ENCODE data around the gene FADS1.
A peak's percentile ranks its signal among the peaks of the same experiment; 100 is the strongest.

The FADS1 gene

DNA sequence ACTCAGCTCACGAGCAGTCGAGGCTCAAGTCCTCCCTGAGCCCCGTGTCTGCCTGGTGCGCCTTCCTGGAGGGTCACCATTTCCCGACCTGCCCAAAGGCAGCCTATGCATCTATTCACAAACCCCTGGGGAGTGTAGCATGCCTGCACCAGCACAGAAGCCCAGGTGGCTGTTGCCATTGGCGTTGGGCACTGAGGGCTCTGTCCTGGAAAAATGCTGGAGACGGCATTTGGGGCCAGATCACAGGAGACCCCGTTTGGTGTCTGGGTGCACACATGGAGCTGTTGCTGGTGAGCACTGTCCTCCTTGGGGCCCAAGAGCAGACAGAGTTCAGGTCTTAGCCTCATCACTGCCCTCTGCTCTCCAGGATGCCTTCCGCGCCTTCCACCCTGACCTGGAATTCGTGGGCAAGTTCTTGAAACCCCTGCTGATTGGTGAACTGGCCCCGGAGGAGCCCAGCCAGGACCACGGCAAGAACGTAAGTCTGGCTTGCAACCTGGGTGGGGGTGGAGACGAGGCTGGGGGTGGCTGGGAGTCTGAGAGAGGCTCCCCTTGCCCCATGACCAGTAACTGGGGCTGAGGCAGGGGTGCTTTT lies 20.7 kb upstream of the FADS1 start:
- peaks cover 16% of the 10 kb centered on the region for H3K36me3 ChIP-seq (ENCODE audit: insufficient read depth, low read length)
- no peaks in the 10 kb centered on the region for H3K9me3 ChIP-seq (ENCODE audit: control insufficient read depth, insufficient read depth, low read length)
- no peak overlapping the region for H3K9ac ChIP-seq (ENCODE audit: low read depth, low read length)
- H3K4me1 ChIP-seq (ENCODE audit: insufficient read depth, low read length) = peaks cover 15% of the 10 kb centered on the region

DNA sequence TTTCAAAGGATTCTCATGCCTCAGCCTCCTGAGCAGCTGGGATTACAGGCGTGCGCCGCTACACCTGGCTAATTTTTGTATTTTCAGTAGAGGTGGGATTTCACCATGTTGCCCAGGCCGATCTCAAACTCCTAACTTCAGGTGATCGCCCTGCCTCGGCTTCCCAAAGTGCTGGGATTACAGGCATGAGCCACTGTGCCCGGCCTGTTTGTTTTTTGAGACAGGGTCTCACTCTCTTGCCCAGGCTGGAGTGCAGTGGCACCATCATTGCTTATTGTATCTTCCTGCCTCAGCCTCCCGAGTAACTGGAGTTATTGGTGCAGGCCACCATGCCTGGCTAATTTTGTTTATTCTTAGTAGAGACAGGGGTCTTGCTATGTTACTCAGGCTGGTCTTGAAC lies 19.4 kb upstream of the FADS1 start:
- peaks cover 16% of the 10 kb centered on the region for H3K36me3 ChIP-seq (ENCODE audit: insufficient read depth, low read length)
- no peak overlapping the region for H3K9ac ChIP-seq (ENCODE audit: low read depth, low read length)
- H3K4me1 ChIP-seq (ENCODE audit: insufficient read depth, low read length) = peaks cover 15% of the 10 kb centered on the region
- H3K9me3 ChIP-seq (ENCODE audit: control insufficient read depth, insufficient read depth, low read length) = no peaks in the 10 kb centered on the region

- H3K9ac ChIP-seq (ENCODE audit: low read depth, low read length) = no peak overlapping the region
Measured at GRCh38 chr11:61834278-61835048, 17.7 kb upstream of the FADS1 start.

GRCh38 chr11:61833926-61834277 lies 17.1 kb upstream of the FADS1 start:
- Histone ChIP-seq H3K36me3 (ENCODE audit: insufficient read depth, low read length) (peaks cover 3% of the 10 kb centered on the region; the same call in 1 of the 2 replicates), H3K9me3 (ENCODE audit: control insufficient read depth, insufficient read depth, low read length) (no peaks in the 10 kb centered on the region), H3K9ac (ENCODE audit: low read depth, low read length) (no peak overlapping the region), H3K4me1 (ENCODE audit: insufficient read depth, low read length) (peaks cover 21% of the 10 kb centered on the region)

More at GRCh38 chr11:61834278-61835048, 17.7 kb upstream of the FADS1 start:
- Histone ChIP-seq H3K4me1 (ENCODE audit: insufficient read depth, low read length) (peaks cover 21% of the 10 kb centered on the region), H3K36me3 (ENCODE audit: insufficient read depth, low read length) (peaks cover 3% of the 10 kb centered on the region; the same call in 1 of the 2 replicates), H3K9me3 (ENCODE audit: control insufficient read depth, insufficient read depth, low read length) (no peaks in the 10 kb centered on the region)

DNA sequence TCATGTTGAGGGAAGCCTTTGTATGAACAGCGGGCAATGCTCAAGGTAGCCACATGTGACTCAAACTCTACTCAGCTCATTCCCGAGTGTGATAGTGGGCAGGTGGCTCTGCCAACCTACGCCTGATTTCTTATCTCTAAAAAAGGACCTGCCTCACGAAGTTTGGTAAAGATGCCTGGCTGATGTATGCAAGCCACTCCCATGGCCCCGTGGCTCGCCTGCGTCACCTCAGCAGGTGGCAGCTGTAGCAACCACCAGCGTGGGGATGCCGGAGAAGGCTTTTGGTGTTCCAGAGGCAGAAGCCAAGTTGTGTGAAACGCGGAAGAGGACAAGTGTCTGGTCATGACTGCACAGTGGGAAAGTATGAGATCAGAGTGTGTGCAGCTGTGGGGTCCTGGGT lies 16.7 kb upstream of the FADS1 start:
- Histone ChIP-seq H3K9ac (ENCODE audit: low read depth, low read length) (no peak overlapping the region), H3K4me1 (ENCODE audit: insufficient read depth, low read length) (peaks cover 21% of the 10 kb centered on the region), H3K36me3 (ENCODE audit: insufficient read depth, low read length) (peaks cover 3% of the 10 kb centered on the region; the same call in 1 of the 2 replicates), H3K9me3 (ENCODE audit: control insufficient read depth, insufficient read depth, low read length) (no peaks in the 10 kb centered on the region)

GRCh38 chr11:61832754-61833153 lies 16.0 kb upstream of the FADS1 start:
- Histone ChIP-seq H3K4me1 (ENCODE audit: insufficient read depth, low read length) (peaks cover 21% of the 10 kb centered on the region), H3K9ac (ENCODE audit: low read depth, low read length) (no peak overlapping the region), H3K9me3 (ENCODE audit: control insufficient read depth, insufficient read depth, low read length) (no peaks in the 10 kb centered on the region), H3K36me3 (ENCODE audit: insufficient read depth, low read length) (peaks cover 3% of the 10 kb centered on the region; the same call in 1 of the 2 replicates)

GRCh38 chr11:61832207-61832606 lies 15.4 kb upstream of the FADS1 start:
- peaks cover 21% of the 10 kb centered on the region for H3K4me1 ChIP-seq (ENCODE audit: insufficient read depth, low read length)

GRCh38 chr11:61830237-61831105 lies 13.7 kb upstream of the FADS1 start:
- Histone ChIP-seq H3K9me3 (ENCODE audit: control insufficient read depth, insufficient read depth, low read length) (no peaks in the 10 kb centered on the region), H3K36me3 (ENCODE audit: insufficient read depth, low read length) (peaks cover 3% of the 10 kb centered on the region; the same call in 1 of the 2 replicates), H3K4me1 (ENCODE audit: insufficient read depth, low read length) (peaks cover 30% of the 10 kb centered on the region), H3K9ac (ENCODE audit: low read depth, low read length) (0 out of 2 replicates have a peak overlapping the region, but pooled peaks have one; percentile 54)

More at GRCh38 chr11:61832207-61832606, 15.4 kb upstream of the FADS1 start:
- Histone ChIP-seq H3K9me3 (ENCODE audit: control insufficient read depth, insufficient read depth, low read length) (no peaks in the 10 kb centered on the region), H3K9ac (ENCODE audit: low read depth, low read length) (no peak overlapping the region), H3K36me3 (ENCODE audit: insufficient read depth, low read length) (peaks cover 3% of the 10 kb centered on the region; the same call in 1 of the 2 replicates)

- H3K36me3 ChIP-seq (ENCODE audit: insufficient read depth, low read length) = peaks cover 3% of the 10 kb centered on the region; the same call in 1 of the 2 replicates
- no peaks in the 10 kb centered on the region for H3K9me3 ChIP-seq (ENCODE audit: control insufficient read depth, insufficient read depth, low read length)
- peak overlapping the region; percentile 54 for H3K9ac ChIP-seq (ENCODE audit: low read depth, low read length)
- H3K4me1 ChIP-seq (ENCODE audit: insufficient read depth, low read length) = peaks cover 26% of the 10 kb centered on the region
Measured at GRCh38 chr11:61829806-61830205, 13.0 kb upstream of the FADS1 start.

DNA sequence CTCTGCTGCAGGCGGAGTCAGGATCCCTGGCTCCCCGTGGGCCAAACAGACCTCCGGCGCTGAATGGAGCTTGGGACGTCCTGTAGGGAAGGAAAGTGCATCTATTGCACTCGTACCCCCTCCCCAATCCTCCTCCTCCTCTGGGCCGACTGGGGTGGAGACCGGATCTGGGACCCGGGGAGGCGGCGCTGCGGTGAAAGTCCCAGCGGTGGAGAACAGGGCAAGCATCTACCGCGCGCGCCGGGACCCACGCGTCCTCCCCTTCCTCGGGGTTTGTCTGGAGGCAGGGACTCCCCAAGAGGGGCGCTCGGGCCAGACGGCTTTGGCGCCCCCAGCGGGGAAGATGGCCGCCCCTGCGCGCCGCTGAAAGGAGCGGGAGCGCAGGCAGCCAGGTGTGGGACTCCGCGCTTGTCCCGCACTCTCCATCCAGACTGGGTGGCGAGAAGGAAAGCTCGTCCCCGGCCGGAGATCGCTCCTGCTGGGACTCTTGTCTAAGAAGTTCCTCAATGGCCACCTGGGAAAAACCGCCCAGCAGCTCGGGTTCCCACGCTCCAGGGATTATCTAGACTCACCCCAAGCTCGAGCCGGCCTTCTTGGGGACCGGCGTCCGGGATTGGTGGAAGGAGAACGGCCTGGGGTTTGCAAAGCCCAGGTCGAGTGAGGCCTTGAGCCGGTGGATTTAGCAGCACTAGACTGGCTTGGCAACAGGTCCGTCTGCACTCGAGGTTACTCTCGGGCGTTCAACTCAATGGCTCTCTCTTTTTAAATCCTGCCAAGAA lies 12.0 kb upstream of the FADS1 start:
- H3K4me1 ChIP-seq (ENCODE audit: insufficient read depth, low read length) = peaks cover 17% of the 10 kb centered on the region
- peaks cover 3% of the 10 kb centered on the region; the same call in 1 of the 2 replicates for H3K36me3 ChIP-seq (ENCODE audit: insufficient read depth, low read length)
- H3K9ac ChIP-seq (ENCODE audit: low read depth, low read length) = peak overlapping the region; percentile 54
- H3K9me3 ChIP-seq (ENCODE audit: control insufficient read depth, insufficient read depth, low read length) = no peaks in the 10 kb centered on the region

GRCh38 chr11:61828379-61828628 lies 11.5 kb upstream of the FADS1 start:
- Histone ChIP-seq H3K4me1 (ENCODE audit: insufficient read depth, low read length) (peaks cover 15% of the 10 kb centered on the region), H3K9ac (ENCODE audit: low read depth, low read length) (peak overlapping the region; percentile 54), H3K36me3 (ENCODE audit: insufficient read depth, low read length) (peaks cover 3% of the 10 kb centered on the region; the same call in 1 of the 2 replicates), H3K9me3 (ENCODE audit: control insufficient read depth, insufficient read depth, low read length) (no peaks in the 10 kb centered on the region)

DNA sequence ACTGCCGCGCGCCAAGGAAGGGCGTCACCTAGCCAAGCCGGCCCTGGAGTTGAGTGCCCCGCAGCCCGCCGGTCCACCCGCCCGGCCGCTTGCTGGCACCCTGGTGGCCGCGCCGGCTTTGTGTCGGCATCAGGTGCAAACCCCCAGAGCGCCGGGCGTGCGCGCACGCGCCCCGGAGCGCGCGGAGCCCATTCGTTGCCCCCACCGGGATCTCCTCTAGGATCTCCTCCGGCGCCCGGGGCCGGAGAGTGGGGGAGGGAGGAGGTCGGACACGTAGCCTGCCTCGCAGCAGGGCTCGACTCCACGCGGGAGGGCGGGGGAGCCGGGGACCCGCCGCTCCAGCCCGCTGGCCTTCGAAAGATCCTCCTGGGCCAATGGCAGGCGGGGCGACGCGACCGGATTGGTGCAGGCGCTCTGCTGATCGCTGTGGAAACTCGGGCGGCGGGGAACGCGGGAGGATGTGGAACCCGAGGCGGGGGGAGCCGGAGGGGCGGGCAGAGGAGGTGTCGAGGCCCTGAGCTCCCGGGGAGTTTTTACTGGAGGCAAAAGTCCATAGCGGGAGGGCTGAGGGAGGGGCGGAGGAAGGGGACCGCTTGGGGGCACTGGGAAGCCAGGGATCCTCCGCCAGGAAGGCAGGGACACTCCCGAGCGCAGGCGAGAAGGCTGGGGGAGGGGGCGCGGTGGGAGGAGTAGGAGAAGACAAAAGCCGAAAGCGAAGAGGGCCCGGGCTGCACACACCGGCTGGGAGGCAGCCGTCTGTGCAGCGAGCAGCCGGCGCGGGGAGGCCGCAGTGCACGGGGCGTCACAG lies 11.0 kb upstream of the FADS1 start, which contains the start of gene FADS2:
Gene FADS2, plus strand, starts transcription at position 730 of the 808 bp plus-strand sequence. CDS start 91 bp downstream, outside the sequence.
- Histone ChIP-seq H3K9me3 (ENCODE audit: control insufficient read depth, insufficient read depth, low read length) (no peaks in the 10 kb centered on the region), H3K36me3 (ENCODE audit: insufficient read depth, low read length) (peaks cover 3% of the 10 kb centered on the region; the same call in 1 of the 2 replicates), H3K4me1 (ENCODE audit: insufficient read depth, low read length) (peaks cover 15% of the 10 kb centered on the region), H3K9ac (ENCODE audit: low read depth, low read length) (peak within 1 kb of the TSS; percentile 54)

GRCh38 chr11:61826930-61827570 lies 10.2 kb upstream of the FADS1 start:
- Histone ChIP-seq H3K9ac (ENCODE audit: low read depth, low read length) (peak overlapping the region; percentile 54), H3K4me1 (ENCODE audit: insufficient read depth, low read length) (peaks cover 15% of the 10 kb centered on the region), H3K9me3 (ENCODE audit: control insufficient read depth, insufficient read depth, low read length) (no peaks in the 10 kb centered on the region), H3K36me3 (ENCODE audit: insufficient read depth, low read length) (peaks cover 3% of the 10 kb centered on the region; the same call in 1 of the 2 replicates)
